WERI-Rb-1 (cell line): ENCODE measurements around the gene TEX2.

Experiments
- DNase-seq: peaks from one replicate; pipeline ENCODE4 v3.0.0-alpha.2; 2020
- H3K27ac ChIP-seq: fragments of 250-450 bp; sonication (Bioruptor Pico); 2 replicates; pipeline ENCODE4 v1.5.1; 2020; ENCODE audit warnings: mild to moderate bottlenecking, moderate library complexity
- H3K27me3 ChIP-seq: fragments of 250-450 bp; sonication (Bioruptor Pico); 2 replicates; pipeline ENCODE4 v1.5.1; 2021; ENCODE audit warnings: mild to moderate bottlenecking, low read depth, moderate library complexity; ENCODE audit not compliant: insufficient read depth, severe bottlenecking
- H3K36me3 ChIP-seq: fragments of 250-450 bp; sonication (Bioruptor Pico); 2 replicates; pipeline ENCODE4 v1.5.1; 2020; ENCODE audit warnings: mild to moderate bottlenecking, moderate library complexity
- H3K4me3 ChIP-seq: 2 replicates; pipeline ENCODE4 v1.5.1; 2011; ENCODE audit warnings: low read depth, mild to moderate bottlenecking, control low read depth, low read length
- H3K9me3 ChIP-seq: fragments of 250-450 bp; sonication (Bioruptor Pico); 2 replicates; pipeline ENCODE4 v1.5.1; 2021; ENCODE audit warnings: mild to moderate bottlenecking, moderate library complexity; ENCODE audit not compliant: severe bottlenecking
- TF ChIP-seq, protein P1 (sequence below): IDR thresholded peaks from 2 replicates; pipeline ENCODE4 v1.5.1; 2011; ENCODE audit warnings: low read depth, mild to moderate bottlenecking, control low read depth, inconsistent platforms, low read length

Gene TEX2

GRCh38 chr17:64193561-64193960 is 69.5 kb downstream of the TEX2 start:
- H3K36me3 ChIP-seq, result peaks cover 65% of the 10 kb centered on the region
- no peak overlapping the region for H3K27ac ChIP-seq
- H3K4me3 ChIP-seq, result no peak overlapping the region
- H3K27me3 ChIP-seq, result no peaks in the 10 kb centered on the region
- no peak for DNase-seq
- H3K9me3 ChIP-seq, result peaks cover 8% of the 10 kb centered on the region
- TF ChIP-seq, protein P1, sequence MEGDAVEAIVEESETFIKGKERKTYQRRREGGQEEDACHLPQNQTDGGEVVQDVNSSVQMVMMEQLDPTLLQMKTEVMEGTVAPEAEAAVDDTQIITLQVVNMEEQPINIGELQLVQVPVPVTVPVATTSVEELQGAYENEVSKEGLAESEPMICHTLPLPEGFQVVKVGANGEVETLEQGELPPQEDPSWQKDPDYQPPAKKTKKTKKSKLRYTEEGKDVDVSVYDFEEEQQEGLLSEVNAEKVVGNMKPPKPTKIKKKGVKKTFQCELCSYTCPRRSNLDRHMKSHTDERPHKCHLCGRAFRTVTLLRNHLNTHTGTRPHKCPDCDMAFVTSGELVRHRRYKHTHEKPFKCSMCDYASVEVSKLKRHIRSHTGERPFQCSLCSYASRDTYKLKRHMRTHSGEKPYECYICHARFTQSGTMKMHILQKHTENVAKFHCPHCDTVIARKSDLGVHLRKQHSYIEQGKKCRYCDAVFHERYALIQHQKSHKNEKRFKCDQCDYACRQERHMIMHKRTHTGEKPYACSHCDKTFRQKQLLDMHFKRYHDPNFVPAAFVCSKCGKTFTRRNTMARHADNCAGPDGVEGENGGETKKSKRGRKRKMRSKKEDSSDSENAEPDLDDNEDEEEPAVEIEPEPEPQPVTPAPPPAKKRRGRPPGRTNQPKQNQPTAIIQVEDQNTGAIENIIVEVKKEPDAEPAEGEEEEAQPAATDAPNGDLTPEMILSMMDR, result no peak

- H3K9me3 ChIP-seq, result peaks cover 6% of the 10 kb centered on the region
- no peak for DNase-seq
- H3K36me3 ChIP-seq, result peaks cover 69% of the 10 kb centered on the region
- no peaks in the 10 kb centered on the region for H3K27me3 ChIP-seq
- TF ChIP-seq, protein P1, result no peak
- no peak overlapping the region for H3K4me3 ChIP-seq
- no peak overlapping the region for H3K27ac ChIP-seq
Observed at GRCh38 chr17:64192589-64192988, 70.5 kb downstream of the TEX2 start.

- no peaks in the 10 kb centered on the region for H3K27me3 ChIP-seq
- TF ChIP-seq, protein P1, result no peak
- no peak for DNase-seq
- H3K4me3 ChIP-seq, result no peak overlapping the region
- H3K27ac ChIP-seq, result no peak overlapping the region
- H3K36me3 ChIP-seq, result peaks cover 70% of the 10 kb centered on the region
- no peaks in the 10 kb centered on the region for H3K9me3 ChIP-seq
Observed at GRCh38 chr17:64190472-64190871, 72.6 kb downstream of the TEX2 start.

- TF ChIP-seq, protein P1, result no peak
- DNase-seq, result no peak
- Histone ChIP-seq H3K36me3 (peaks cover 71% of the 10 kb centered on the region), H3K27ac (peak overlapping the region; percentile 64), H3K27me3 (no peaks in the 10 kb centered on the region), H3K9me3 (no peaks in the 10 kb centered on the region), H3K4me3 (no peak overlapping the region)
Observed at GRCh38 chr17:64188088-64188487, 75.0 kb downstream of the TEX2 start.

DNA sequence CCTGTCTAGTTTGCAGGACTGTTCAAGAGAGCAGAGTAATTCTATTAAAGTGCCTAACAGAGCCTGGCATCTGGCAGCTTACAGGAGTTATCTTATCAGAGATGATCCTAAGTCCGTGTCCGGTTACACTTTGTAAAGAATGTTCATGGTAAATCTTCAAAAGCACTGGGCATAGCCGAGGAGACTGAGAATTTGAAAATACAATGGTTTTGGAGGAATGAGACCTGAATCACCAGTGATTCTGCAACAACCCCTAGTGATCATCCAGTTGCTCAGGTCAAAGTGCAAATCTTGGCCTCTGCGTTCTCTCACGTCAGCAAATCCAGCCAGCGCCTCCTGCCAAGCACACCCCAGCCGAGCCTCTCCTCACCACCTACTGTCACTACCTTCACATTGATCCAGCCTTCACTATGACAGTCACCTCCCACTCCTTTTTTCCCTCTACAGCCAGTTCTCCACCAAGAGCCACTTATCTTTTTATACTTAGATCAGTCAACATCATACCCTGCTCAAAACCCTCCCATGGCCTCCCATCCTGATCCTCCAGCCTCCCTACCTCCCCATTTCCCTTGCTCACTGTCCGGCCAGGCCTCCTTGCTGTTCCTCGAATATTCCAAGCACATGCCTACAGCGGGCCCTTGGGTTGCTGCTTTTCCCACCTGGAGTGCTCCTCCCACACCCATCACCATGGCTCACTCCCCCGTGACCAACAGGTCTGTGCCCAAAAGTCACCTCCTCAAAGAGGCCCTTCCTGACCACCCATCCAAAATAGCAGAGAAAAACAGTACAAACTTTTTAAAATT is 75.8 kb downstream of the TEX2 start:
- no peaks in the 10 kb centered on the region for H3K9me3 ChIP-seq
- peak; percentile 47 for DNase-seq
- H3K27me3 ChIP-seq, result no peaks in the 10 kb centered on the region
- H3K36me3 ChIP-seq, result peaks cover 65% of the 10 kb centered on the region
- no peak overlapping the region for H3K4me3 ChIP-seq
- TF ChIP-seq, protein P1, result no peak
- peak overlapping the region; percentile 64 for H3K27ac ChIP-seq
